Mucosa of stomach (tissue), 1 donor: ENCODE data around the gene RNF4.
A peak's percentile ranks its signal among the peaks of the same experiment; 100 is the strongest.
"Not testable (repeated sequence)": the region's sequence is repeated elsewhere in the genome, so short reads cannot be mapped to it uniquely, and the experiment has no call there.

ENCODE experiments used
- H3K27me3 ChIP-seq: one replicate; pipeline ENCODE4 v1.7.0; 2013; ENCODE audit warnings: mild to moderate bottlenecking, low read length; ENCODE audit not compliant: control insufficient read depth, insufficient read depth
- H3K36me3 ChIP-seq: one replicate; pipeline ENCODE4 v1.7.0; 2013; ENCODE audit warnings: low read length; ENCODE audit not compliant: control insufficient read depth, insufficient read depth
- H3K4me1 ChIP-seq: one replicate; pipeline ENCODE4 v1.7.0; 2013; ENCODE audit warnings: mild to moderate bottlenecking, low read length; ENCODE audit not compliant: control insufficient read depth, insufficient read depth
- H3K4me3 ChIP-seq: one replicate; pipeline ENCODE4 v1.7.0; 2013; ENCODE audit warnings: low read length
- H3K9ac ChIP-seq: one replicate; pipeline ENCODE4 v1.7.0; 2013; ENCODE audit warnings: mild to moderate bottlenecking, low read length, moderate library complexity
- H3K9me3 ChIP-seq: one replicate; pipeline ENCODE4 v1.7.0; 2013; ENCODE audit warnings: mild to moderate bottlenecking, low read length, moderate library complexity; ENCODE audit not compliant: control insufficient read depth
- donor health status: Pancreatic carcinoma.

The RNF4 gene

DNA sequence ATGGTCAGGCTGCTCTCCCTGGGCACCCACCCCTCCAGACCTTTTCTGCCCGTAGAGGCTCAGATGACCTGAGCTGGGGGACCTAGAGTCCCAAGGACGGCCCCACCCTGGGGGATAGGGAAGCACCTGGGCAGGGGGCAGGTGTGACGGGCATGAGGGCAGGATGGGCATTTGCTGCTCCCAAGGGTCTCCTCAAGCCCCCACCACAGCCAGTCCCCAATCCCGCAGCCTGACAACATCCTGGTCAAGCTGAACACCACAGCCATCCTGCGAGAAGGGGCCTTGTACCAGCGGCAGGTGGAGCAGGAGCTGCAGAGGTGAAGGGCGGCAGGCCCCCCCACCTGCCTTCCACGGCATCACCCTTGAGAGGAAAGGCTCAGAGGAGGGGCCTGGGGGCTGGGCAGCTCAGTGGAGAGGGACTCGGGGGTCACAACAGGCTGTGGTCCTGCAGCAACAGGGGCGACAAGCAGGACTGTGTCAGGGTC, 17.8 kb upstream of the RNF4 start:
- Histone ChIP-seq H3K4me1 (no peaks in the 10 kb centered on the region), H3K4me3 (no peak overlapping the region), H3K9ac (no peak overlapping the region), H3K9me3 (no peaks in the 10 kb centered on the region), H3K27me3 (no peaks in the 10 kb centered on the region), H3K36me3 (no peaks in the 10 kb centered on the region)

DNA sequence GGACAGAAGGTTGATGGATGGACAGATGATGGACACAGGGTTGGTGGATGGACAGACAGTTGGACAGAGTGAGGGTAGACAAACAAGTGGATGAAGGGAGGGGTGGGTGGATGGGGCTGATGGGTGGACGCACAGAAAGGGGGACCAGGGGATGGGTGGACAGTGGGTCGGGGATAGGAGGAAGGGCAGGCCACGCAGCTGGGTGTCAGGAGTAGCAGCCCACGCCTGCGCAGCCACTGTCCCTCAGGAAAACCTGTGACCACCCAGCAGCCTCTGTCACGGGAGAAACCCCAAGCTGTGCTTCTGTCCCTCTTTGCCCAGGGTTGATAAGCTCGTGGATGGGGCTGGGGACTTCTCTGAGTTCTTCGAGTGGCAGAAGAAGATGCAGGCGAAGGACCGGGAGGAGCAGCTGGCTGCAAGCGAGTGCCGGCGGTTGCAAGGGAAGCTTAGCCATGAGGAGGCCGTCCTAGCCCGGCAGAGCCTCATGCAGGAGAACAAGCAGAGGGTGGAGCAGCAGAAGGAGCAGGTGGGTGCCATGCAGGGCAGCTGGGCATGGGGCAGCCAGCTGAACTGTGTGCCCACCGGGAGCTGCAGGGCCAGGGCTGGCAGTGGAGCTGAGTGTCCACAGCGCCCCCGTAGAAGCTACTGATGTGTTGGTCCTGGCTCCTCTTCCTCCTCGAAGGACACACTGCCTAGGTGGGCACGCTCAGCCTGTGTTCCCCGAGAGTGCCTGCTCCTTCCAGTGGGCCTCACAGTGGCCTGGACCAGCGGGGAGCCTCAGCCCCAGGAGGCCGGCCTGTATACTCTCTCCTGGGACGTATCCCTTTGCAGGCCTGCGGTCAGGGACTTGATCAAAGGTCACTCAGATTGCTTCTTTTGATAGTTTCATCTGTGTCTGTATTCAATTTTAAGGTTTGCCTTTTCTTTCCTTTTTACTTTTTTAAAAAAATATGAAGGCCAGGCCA, 16.8 kb upstream of the RNF4 start:
- Histone ChIP-seq H3K9ac (no peak overlapping the region), H3K36me3 (no peaks in the 10 kb centered on the region), H3K4me1 (no peaks in the 10 kb centered on the region), H3K9me3 (no peaks in the 10 kb centered on the region), H3K4me3 (no peak overlapping the region), H3K27me3 (no peaks in the 10 kb centered on the region)

DNA sequence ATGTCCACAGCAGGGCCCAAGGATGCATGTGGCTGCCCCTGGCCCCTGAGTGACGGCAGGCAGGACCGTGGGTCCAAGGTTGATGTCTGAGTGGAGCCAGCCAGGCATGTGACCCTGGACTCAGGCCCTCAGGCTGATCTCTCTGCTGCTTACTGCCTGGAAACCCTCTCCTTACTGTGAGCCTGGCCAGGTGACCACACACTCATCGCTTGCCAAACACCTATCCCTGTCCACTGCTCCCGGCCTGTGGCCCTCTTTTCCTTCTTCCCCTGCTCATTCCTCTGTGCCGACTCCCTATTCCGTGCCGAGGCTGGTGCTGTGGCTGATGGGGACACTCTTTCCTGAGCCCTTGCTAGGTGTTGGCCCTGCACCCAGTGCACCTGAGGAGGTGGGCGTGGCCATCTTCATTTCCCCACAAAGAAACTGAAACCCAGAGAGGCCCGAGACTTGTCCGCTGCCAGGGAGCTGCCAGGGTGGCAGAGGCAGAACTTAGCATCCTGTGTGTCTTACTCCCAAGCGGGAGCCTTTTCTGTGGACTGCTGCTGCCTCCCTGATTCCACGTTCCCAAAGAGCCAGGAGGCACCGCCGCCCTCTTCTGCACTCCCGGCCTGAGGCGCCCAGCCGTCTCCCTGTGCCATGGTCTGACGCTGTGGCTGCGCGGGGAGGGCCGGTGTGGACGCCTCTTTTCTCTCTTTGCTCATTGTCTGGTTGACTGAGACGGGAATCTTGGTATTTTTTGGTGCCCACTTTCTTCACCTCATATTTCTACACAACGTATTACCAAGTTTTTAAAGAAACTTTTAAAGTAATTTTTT, 11.2 kb upstream of the RNF4 start:
- Histone ChIP-seq H3K36me3 (no peaks in the 10 kb centered on the region), H3K4me3 (no peak overlapping the region), H3K9me3 (no peaks in the 10 kb centered on the region), H3K9ac (no peak overlapping the region), H3K4me1 (peaks cover 11% of the 10 kb centered on the region), H3K27me3 (peaks cover 3% of the 10 kb centered on the region)

DNA sequence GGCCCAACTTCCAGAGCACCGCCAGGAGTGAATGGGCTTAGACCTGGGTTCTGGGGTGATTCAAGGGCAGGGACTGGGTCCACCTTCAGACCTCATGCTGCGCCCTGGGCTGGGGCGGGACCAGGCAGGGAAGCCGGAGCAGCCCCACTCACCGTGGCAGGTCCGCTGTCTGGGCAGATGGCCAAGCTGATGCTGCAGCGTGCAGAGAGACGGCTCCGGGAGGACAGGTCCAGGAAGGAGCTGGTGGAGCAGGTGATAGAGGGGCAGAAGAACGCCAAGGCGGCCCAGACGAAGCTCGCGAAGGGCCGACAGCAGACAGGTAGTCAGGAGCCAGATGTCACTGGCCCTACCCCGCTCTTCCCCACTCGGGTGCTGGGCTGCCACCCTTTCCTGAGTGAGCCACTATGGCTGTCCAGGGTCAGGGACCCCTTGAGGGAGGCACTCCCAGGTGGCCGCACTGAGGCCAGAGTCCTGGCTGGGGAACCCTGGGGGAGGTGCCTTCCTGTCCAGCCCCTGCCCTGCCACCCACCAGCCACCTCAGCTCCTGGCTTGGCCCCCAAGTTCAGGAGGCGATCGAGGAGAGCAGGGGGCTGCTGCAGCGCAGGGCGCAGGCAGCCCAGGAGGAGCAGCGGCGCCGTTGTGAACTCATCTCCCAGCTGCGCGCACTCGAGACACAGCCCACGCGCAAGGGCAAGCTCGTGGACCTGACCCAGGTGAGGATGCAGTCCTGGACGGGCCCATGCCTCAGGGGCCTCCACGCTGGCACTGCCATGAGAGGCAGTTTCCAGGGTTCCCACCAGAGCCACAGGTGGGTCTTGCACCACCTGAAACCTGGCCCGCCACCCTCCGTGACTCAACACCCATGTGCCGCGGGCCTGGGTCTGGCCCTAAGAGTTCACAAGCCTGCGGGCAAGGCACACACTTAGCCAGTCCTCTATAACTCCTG, 10.1 kb upstream of the RNF4 start:
- Histone ChIP-seq H3K9ac (no peak overlapping the region), H3K27me3 (peaks cover 3% of the 10 kb centered on the region), H3K9me3 (no peaks in the 10 kb centered on the region), H3K4me1 (peaks cover 11% of the 10 kb centered on the region), H3K36me3 (no peaks in the 10 kb centered on the region), H3K4me3 (no peak overlapping the region)

DNA sequence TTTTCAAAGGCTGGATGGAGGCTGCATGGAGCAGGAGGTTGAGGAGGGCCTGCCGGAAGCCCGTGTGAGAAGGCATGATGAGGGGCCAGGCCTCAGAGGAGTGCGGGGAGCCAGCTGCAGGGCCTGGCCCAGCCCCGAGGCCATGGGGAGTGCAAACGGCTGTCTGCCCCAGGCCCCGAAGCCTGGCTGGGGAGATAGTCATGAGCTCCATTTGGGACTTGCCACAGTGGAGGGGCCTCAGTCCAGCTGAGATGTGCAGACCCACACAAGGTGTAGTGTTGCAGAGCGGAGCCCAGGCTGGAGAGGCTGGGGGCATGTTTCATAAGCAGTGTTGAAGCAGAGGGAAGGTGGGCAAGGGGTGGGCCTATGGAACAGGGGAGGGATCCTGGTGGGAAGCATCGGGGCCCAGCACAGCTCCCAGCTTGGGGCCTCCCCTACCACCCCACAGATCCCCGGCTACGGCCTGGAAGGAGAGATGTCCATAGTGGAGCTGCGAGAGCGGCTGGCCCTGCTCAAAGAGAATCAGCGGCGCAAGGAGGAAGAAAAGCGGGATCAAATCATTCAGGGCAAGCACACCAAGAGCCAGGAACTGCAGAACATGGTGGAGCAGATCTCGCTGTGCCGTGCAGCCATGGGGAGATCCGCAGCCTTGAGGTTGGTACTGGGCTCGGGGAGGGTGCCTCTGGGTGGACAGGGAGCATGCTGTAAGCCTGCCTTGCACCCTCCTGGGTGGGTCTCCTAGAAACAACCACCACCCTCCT, 9.1 kb upstream of the RNF4 start:
- H3K4me1 ChIP-seq = peaks cover 11% of the 10 kb centered on the region
- no peaks in the 10 kb centered on the region for H3K36me3 ChIP-seq
- no peak overlapping the region for H3K4me3 ChIP-seq
- H3K9me3 ChIP-seq = no peaks in the 10 kb centered on the region
- no peak overlapping the region for H3K9ac ChIP-seq
- H3K27me3 ChIP-seq = peaks cover 3% of the 10 kb centered on the region

DNA sequence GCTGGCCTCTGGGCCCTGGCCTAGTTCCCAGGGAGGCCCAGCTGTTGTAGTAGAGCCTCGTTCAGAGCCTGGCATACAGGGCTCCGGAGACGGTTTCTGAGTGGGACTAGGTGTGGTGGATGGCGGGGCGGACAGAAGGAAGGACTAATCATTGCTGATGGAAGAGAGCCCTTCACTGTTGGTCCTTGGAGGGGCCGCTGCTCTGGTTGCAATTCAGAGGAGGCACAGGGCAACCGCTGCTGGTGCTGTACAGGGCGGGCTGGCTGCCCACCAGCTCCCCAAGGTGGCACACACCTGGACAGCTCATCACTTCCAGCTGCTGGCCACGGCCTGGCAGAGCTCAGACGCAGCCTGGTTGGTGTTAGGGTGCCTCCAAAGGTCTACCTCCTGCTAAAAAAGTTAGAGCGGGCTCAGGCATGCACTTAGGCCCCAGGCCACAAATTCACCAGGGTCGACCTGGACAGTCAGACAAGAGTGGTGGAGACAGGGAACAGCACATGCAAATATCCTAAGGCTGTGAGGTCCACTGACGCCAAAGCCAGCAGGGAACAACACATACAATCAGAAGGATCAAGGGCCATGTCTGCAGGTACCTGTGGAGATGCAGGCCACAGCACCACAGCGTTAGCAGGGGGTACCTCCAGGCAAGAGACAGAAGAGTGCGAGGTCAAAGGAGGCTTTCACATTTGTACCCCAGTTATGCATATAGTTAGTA, 7.5 kb upstream of the RNF4 start:
- no peak overlapping the region for H3K9ac ChIP-seq
- peaks cover 11% of the 10 kb centered on the region for H3K4me1 ChIP-seq
- no peak overlapping the region for H3K4me3 ChIP-seq
- no peaks in the 10 kb centered on the region for H3K9me3 ChIP-seq
- peaks cover 3% of the 10 kb centered on the region for H3K27me3 ChIP-seq
- no peaks in the 10 kb centered on the region for H3K36me3 ChIP-seq

DNA sequence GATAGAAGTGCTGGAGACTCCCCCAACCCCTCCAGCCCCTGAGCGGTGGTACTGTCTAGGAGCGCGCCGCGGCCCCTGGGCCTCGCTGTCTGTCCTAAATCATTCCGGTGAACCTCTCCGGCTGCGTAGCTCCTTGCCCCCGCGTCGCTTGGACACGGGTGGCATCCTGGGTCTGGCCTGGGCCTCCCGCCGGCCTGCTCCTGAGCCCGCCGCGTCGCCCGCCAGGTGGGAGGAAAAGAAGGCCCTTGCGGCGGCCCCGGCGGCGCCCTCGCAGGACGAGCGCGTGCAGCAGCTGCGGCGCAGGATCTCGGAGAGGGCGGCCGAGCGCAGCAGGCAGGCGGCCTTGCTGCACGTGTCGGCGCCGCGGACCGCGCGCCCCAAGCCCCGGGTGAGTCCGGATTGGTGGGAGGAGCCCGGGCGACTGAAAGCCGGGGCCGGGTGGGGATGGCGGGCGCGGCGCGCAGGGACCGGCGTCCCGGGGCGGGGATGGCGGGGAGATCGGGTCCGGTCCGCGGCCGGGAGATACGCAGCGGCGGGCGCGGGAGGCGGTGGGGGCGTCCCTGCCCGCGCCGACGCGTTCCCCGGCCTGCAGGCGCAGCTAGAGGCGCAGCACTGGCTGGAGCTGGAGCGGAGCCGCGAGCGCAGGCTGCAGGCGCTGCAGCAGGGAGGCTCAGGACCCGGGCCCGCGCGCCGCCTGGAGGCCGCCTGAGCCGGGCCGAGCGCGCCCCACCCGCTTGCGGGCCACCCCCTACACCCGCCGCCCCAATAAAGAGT, 6.5 kb upstream of the RNF4 start:
- peak overlapping the region; percentile 22 for H3K9ac ChIP-seq
- no peak overlapping the region for H3K4me3 ChIP-seq
- H3K9me3 ChIP-seq = no peaks in the 10 kb centered on the region
- peaks cover 3% of the 10 kb centered on the region for H3K27me3 ChIP-seq
- peaks cover 11% of the 10 kb centered on the region for H3K4me1 ChIP-seq
- H3K36me3 ChIP-seq = no peaks in the 10 kb centered on the region

DNA sequence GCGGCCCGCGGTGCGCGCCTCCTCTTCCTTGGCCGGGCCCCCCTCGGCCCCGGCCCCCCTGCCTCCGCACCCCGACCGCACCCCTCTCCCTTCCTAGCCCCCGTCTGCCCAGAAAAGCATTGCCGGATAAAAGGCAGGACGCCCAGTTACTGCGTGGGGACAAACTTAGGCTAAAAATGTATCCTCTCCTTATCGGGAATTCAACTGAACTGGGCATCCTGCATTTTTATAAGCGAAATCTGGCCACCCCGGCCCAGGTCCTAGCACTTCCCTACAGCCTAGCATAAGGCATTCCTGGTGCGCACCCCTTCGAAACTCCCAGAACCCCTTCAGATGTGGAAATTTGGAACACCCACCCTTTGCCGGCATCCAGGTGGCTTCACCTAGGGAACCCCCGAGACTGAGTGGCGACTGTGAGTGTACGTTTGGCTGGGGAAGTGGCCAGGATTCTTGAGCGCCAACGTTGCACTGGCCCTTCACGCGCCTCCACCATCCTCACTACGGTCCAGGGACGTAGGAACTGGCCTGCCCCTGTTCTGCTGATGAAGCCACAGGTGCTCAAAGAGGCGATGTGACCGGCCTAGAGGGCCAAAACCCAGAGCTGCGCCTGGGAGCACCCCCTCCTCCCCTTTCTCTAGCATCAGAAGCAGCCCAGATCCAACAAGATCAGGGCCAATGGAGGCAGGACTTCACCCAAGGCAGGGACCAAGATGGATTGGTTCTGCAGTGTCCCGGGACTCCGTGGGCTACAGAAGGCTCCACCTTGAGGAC, 5.7 kb upstream of the RNF4 start:
- Histone ChIP-seq H3K36me3 (no peaks in the 10 kb centered on the region), H3K9me3 (no peaks in the 10 kb centered on the region), H3K4me1 (peaks cover 14% of the 10 kb centered on the region), H3K27me3 (peaks cover 3% of the 10 kb centered on the region), H3K9ac (peak overlapping the region; percentile 22), H3K4me3 (no peak overlapping the region)

DNA sequence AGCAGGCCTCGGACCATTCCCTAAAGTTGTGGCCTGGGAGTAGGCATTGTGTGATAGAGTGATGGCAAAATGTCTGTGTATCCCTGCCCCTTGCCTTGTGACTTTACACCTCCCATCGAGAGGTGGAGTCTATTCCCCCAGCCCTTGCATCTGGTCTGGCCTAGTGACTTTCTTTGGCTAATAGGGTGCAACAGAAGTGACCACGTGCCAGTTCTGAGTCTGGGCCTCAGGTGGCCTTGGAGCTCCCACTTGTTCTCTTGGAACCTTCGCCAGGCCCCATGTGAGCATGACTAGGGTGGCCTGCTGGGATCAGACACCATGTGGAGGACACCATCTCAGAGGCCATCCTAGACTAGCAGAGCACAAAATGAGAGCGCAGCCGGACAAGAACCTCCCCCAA, 3.9 kb upstream of the RNF4 start:
- Histone ChIP-seq H3K9me3 (no peaks in the 10 kb centered on the region), H3K27me3 (no peaks in the 10 kb centered on the region), H3K4me1 (peaks cover 9% of the 10 kb centered on the region), H3K36me3 (no peaks in the 10 kb centered on the region), H3K9ac (no peak overlapping the region), H3K4me3 (no peak overlapping the region)

DNA sequence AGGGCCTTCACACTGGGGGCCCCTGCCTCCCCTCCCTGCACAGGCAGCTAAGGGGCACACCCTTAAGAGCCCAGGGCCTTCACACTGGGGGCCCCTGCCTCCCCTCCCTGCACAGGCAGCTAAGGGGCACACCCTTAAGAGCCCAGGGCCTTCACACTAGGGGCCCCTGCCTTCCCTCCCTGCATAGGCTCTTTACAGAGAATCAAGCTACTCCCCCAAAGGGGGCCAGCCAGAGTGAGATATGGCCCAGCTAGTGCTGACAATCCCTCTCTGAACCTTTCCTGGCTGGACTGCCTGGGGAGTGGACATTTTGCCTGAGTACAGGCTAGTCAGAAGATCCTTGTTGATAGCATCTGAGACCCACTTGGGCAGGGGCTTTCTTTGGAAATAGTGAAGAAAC, 3.4 kb upstream of the RNF4 start:
- H3K4me3 ChIP-seq, H3K36me3 ChIP-seq, H3K9ac ChIP-seq, H3K4me1 ChIP-seq, H3K27me3 ChIP-seq, H3K9me3 ChIP-seq: not testable (repeated sequence)
